ENCODE data around the gene B3GNT8.
"Not testable (repeated sequence)": the region's sequence is repeated elsewhere in the genome, so short reads cannot be mapped to it uniquely, and the experiment has no call there.

- not testable (repeated sequence) for TF ChIP-seq POLR2A (conservative IDR thresholded peaks at IDR 0.05); ZKSCAN8 (CRISPR knock-in tag; IDR thresholded peaks at IDR 0.05); ZNF76 (CRISPR knock-in tag; IDR thresholded peaks at IDR 0.05; ENCODE audit: borderline replicate concordance); USF1 (CRISPR knock-in tag; IDR thresholded peaks at IDR 0.05); KAT7 (CRISPR knock-in tag; IDR thresholded peaks at IDR 0.05; ENCODE audit: borderline replicate concordance); SMAD2 (IDR thresholded peaks at IDR 0.05; ENCODE audit: low read depth, low read length); PATZ1 (CRISPR knock-in tag; IDR thresholded peaks at IDR 0.05; ENCODE audit: borderline replicate concordance); CTCF (IDR thresholded peaks at IDR 0.05 in 2 of 3, conservative IDR thresholded peaks at IDR 0.05 in 1 of 3; ENCODE audit: insufficient read depth in 2 of 3, low read depth in 1 of 3, low read length in 3 of 3); CHCHD3 (CRISPR knock-in tag; IDR thresholded peaks at IDR 0.05); ZNF75A (CRISPR knock-in tag; IDR thresholded peaks at IDR 0.05); MAFF (IDR thresholded peaks at IDR 0.05; ENCODE audit: low read length); ZBTB40 (IDR thresholded peaks at IDR 0.05); ZBTB40 (CRISPR knock-in tag; IDR thresholded peaks at IDR 0.05); FOS (IDR thresholded peaks at IDR 0.05; ENCODE audit: extremely low read depth, insufficient read length); POLR2G (IDR thresholded peaks at IDR 0.05; ENCODE audit: low read depth, low read length)
These were observed 45.6 kb downstream of the B3GNT8 start for GRCh38 chr19:41381536-41381935.

Measured in K562 (cell line).